GM12878 (cell line): ENCODE results near the gene LMF1.

ENCODE experiments used
- CBFB ChIP-seq: IDR thresholded peaks from 2 replicates; pipeline ENCODE4 v1.6.1; 2016; ENCODE audit warnings: antibody characterized with exemption, low read depth
- CREB1 ChIP-seq: IDR thresholded peaks from 2 replicates; pipeline ENCODE4 v1.6.1; 2012; ENCODE audit warnings: low read depth, mild to moderate bottlenecking, inconsistent platforms
- KDM1A ChIP-seq: fragments of 200-600 bp; sonication (generic); IDR thresholded peaks from 2 replicates; pipeline ENCODE4 v1.6.1; 2016; ENCODE audit warnings: borderline replicate concordance
- NR2F1 ChIP-seq: fragments of 450-650 bp; conservative IDR thresholded peaks from 2 replicates; pipeline ENCODE4 v1.6.1; 2017; ENCODE audit warnings: mild to moderate bottlenecking
- POLR2A ChIP-seq: IDR thresholded peaks from 2 replicates; pipeline ENCODE4 v1.6.1; 2011; ENCODE audit warnings: low read depth, mild to moderate bottlenecking, low read length
- POLR2AphosphoS5 ChIP-seq: IDR thresholded peaks from 2 replicates; pipeline ENCODE4 v1.6.1; 2011; ENCODE audit warnings: mild to moderate bottlenecking, low read length, inconsistent platforms
- TF ChIP-seq, protein P1 (sequence below), 3 experiments: IDR thresholded peaks in 2 of 3; conservative IDR thresholded peaks in 1 of 3; 2 replicates each; pipeline ENCODE4 v1.5.1; 2011; ENCODE audit warnings: low read depth in 3 of 3, low read length in 3 of 3, mild to moderate bottlenecking in 3 of 3, control low read depth in 2 of 3, moderate library complexity in 2 of 3, inconsistent platforms in 1 of 3, mixed read lengths in 1 of 3; ENCODE audit not compliant: control insufficient read depth in 2 of 3, insufficient read depth in 1 of 3; ENCODE audit errors: extremely low read depth in 1 of 3

DNA sequence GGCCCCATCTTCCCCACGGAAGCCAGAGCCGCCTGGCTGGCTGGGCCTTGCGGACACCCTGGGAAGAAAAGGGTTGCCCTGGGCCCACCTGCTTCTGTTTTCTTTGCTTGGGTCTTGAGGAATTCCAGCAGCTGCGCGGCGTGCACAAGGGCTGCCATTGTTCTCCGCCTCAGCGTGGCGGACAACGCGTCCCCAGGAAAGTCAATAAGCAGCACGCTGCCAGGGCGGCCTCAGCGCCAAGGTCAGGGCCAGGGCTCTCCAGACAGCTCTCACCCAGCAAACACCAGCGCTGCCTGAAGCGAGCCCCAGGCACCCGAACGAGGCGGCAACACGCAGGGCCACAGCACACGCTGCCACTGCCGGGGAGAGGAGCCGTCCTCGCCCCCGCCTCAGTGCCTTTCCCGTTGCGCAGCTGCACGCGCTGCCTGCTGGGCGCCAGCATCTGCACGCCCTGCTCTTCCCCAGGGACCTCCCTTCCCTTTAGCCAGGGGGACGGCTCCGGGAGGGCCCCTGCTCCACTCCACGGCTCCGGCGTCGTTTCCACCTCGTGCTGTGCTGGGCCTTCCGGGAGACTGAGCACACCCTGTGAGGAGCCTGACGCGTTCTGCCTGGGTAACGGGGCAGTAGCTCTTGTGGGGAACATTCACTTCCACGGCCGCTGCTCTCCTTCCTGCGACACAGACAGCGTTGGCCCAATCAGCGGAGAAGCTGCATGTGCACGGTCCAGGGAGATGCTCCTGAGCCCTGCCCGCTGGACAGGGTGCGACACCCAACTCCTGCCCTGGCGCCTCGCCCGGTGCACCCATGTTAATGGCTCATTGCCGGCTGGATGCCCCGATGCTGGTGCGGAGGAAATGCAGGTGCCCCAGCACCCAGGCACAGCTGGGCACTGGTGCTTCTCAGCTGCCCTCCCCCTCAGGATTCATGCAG, 57.8 kb downstream of the LMF1 start:
- no peak for TF ChIP-seq CBFB
- TF ChIP-seq POLR2AphosphoS5: no peak
- TF ChIP-seq CREB1: no peak
- no peak for TF ChIP-seq NR2F1
- TF ChIP-seq, protein P1, sequence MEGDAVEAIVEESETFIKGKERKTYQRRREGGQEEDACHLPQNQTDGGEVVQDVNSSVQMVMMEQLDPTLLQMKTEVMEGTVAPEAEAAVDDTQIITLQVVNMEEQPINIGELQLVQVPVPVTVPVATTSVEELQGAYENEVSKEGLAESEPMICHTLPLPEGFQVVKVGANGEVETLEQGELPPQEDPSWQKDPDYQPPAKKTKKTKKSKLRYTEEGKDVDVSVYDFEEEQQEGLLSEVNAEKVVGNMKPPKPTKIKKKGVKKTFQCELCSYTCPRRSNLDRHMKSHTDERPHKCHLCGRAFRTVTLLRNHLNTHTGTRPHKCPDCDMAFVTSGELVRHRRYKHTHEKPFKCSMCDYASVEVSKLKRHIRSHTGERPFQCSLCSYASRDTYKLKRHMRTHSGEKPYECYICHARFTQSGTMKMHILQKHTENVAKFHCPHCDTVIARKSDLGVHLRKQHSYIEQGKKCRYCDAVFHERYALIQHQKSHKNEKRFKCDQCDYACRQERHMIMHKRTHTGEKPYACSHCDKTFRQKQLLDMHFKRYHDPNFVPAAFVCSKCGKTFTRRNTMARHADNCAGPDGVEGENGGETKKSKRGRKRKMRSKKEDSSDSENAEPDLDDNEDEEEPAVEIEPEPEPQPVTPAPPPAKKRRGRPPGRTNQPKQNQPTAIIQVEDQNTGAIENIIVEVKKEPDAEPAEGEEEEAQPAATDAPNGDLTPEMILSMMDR (IDR thresholded peaks at IDR 0.05 in 2 of 3, conservative IDR thresholded peaks at IDR 0.05 in 1 of 3; ENCODE audit: control insufficient read depth in 2 of 3, extremely low read depth in 1 of 3, insufficient read depth in 1 of 3, low read depth in 3 of 3, low read length in 3 of 3): no peak
- TF ChIP-seq KDM1A: no peak
- no peak for TF ChIP-seq POLR2A
